NOMO-1 treated with DMSO at 0.1 percent for 48 hours (cell line): Measurements from ENCODE around the gene NUP43.
A peak's percentile ranks its signal among the peaks of the same experiment; 100 is the strongest.
"Not testable (repeated sequence)": the region's sequence is repeated elsewhere in the genome, so short reads cannot be mapped to it uniquely, and the experiment has no call there.

ENCODE experiments used
- DNase-seq: peaks from one replicate; lab custom pipeline; 2025; ENCODE audit not compliant: unreplicated experiment; lab: John Stamatoyannopoulos, UW

Gene NUP43

DNA sequence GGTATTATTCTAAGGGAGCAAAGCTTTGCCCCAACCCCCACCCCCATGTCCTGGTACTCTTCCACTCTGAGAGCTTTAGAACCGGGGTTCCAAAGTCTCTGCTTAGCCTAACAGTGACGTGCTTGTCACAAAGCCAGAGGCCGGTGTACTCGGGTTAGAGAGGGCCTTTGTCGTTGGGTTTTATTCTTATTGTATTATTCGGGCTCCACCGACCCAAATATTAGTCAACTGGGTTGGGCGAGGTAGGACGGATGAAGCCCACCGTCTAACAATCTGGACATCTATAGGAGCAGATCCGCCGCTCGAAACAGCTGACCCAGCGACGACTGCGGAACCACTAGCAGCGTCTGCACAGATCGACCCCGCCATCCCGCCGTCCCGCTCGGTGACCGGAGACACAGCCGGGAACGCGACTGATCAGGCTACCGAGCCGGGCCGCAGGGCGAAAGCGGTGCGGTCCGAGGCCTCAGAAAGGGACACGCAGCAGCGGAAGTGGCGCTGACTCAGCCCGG, 2.8 kb upstream of the NUP43 start:
- DNase-seq: not testable (repeated sequence)

DNA sequence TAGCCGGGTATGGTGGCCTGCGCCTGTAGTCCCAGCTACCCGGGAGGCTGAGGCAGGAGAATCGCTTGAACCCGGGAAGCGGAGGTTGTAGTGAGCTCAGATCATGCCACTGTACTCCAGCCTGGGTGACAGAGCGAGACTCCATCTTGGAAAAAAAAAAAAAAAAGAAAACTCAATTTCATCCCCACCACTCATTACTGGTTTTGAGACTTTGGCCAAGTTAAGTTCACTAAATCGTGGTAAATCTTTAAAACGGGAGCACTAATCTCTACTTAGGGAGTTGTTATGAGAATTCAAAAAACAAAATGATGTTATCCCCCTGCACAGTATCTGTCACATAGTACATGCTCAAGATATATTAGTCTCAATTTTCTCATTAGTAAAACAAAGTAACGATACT, 1.1 kb downstream of the NUP43 start:
- DNase-seq: not testable (repeated sequence)

DNA sequence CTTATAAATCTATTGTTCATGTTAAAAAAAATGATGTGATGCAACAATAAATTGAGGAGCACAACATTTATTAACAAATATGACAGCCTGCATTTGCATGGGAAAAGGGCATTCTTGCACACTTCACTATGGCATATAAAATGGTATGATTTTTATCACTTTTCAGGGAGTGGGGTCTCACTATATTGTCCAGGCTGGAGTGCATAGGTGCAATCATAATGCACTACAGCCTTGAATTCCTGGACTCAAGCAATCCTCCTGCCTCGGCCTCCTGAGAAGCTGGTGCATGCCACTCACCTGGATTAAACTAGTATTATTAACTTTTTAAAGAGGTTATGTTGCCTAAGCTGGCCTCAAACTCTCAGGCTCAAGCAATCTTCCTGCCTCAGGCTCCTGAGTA, 11.4 kb downstream of the NUP43 start:
- no peak for DNase-seq

DNA sequence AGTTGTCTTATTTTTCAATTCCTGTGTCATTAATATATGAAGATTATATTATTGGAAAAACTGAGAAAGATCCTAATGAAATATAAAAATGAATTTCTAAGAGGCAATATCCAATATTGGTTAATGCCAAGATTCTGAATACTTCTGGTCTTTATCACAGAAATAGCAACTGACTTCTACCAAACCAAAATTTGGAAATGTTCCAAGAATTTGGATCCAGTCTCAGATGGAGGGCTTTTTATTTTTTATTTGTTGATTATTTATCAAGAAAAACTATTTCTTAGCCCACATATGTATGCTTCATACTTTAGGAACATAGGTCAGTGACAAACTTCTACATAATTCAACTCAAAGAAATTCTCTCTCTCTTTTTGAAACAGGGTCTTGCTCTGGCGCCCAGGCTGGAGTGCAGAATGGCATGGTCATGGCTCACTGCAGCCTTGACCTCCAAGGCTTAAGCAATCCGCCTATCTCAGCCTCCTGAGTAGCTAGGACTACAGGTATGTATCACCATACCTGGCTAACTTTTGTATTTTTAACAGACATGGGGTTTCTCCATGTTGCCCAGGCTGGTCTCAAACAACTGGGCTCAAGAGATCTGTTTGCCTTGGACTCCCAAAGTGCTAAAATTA, 13.1 kb downstream of the NUP43 start:
- DNase-seq: no peak

DNA sequence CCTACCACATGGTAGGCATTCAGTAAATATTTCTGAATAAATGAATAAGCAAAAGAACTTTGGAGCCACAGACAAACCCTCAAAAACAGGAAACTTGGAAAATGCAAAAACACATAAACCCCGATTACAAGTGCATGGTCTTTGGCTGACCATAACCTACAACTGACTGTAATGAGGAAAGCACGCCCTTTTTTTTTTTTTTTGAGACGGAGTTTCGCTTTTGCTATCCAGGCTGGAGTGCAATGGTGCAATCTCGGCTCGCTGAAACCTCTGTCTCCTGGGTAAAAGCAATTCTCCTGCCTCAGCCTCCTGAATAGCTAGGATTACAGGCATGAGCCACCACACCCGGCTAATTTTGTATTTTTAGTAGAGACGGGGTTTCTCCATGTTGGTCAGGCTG, 16.5 kb downstream of the NUP43 start:
- DNase-seq: peak; percentile 28

DNA sequence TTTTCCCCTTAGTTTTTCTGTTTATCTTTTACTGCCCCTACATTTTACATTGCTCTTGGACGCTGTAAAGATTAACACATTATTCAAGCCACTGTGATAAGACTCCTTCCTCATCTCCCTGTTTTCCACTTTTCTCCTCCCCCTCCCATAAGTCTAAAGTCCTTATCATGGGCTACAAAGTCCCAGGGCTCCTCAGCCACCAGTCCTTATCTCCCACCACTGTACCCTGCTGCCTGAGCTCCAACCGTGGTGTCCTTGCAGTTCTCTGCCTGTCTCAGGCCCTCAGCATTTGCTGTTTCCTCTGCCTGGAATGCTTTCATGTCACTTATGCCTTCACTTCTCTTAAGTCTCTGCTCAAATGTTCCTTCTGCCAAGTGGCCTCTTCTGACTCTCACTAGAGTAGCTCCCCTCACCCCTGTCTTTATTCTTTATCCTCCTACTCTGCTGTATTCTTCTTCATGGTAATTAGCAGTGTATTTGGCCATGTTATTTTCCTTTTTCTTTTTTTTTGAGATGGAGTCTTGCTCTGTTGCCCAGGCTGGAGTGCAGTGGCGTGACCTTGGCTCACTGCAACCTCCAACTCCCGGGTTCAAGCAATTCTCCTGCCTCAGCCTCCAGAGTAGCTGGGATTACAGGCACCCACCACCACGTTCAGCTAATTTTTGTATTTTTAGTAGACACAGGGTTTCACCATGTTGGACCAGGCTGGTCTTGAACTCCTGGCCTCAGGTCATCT, 17.7 kb downstream of the NUP43 start:
- DNase-seq: peak; percentile 29

DNA sequence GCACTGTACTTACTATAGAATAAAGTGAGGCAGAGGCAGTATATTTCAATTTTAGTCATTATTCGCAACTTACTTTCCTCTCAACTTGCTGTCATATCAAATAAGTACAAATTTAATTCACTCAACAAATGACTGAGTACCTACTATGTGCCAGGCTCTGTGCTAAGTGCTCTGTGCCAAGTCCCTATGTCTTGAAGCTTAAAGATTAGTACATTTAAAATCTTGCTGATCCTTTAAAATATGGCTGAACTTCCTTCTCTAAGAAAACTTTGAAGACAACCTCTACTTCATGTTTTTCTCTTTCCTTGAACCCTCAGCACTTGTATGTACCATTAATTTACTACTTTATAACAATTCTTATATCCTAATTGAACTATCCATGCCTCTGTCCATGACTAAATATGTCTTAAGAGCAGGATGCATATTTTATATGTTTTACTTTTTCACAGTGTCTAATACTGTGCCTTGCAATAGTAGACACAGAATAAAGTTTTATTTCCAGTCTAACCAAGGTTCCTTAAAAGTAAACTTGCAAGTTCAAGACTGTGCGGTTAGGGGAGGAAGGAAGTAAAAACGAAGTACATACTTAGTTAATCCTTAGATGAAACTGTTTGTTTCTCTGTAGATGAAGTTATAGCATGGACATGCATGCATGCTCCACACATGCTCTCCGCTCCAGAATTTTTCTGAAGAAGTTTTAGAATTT, 18.4 kb downstream of the NUP43 start:
- DNase-seq: peak; percentile 84

DNA sequence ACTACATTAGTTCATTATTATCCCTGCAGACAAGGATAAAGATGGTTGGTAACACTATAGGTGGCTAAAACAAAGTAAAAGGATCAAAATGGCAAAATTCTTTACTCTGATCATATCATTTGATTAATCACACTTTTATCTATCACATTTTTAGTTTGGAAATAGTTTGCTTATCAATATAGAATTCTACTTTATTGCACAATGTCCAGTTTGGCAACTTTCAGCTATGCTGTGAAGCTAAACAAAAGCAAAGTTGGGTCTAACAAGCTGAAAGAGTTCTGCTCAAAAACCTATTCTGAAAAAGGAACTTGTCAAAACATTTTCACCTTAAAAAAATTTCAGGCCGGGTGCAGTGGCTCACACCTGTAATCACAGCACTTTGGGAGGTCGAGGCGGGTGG, 20.5 kb downstream of the NUP43 start:
- no peak for DNase-seq

DNA sequence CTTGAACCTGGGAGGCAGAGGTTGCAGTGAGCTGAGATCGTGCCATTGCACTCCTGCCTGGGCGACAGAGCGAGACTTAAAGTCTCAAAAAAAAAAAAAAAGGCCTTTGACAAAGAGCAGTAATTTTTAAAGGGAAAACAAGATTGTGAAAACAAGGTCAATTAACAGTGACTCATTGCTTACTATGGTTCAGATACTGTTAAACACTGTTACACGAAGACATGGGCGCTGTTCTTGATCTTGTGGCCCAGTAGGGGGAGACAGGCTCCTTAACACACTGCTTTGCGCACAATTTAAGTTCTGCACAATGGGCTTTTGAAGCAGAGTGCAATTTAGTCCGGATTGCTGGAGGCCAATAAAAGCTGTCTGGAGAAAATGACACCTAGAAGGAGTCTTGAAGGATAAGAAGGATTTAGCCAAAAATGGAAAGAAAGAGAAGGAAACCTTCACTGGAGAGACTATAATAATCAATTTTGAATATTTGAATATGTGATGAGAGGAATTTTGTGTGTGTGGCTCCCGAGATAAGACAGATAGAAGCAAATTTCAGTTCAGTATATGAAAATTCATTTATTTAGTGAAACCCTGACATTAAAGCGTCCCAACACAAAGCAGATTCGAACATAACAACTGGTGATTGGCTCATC, 22.4 kb downstream of the NUP43 start:
- peak; percentile 93 for DNase-seq

DNA sequence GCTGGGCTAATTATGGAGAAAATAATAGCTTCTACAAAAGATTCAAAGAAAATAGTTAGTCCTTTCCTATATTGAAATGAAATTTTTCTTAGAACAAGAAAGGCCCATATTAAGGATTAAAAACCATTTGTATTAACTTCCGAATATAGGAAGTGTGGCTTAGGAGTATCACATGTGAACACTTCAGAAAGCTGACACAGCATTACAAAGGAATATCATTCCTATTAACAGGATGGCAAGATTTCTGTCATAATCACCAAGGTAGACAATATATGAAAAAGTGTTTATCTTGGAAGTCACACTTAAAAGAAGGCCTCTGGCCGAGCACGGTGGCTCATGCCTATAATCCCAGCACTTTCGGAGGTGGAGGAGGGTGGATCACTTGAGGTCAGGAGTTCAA, 23.1 kb downstream of the NUP43 start:
- no peak for DNase-seq

DNA sequence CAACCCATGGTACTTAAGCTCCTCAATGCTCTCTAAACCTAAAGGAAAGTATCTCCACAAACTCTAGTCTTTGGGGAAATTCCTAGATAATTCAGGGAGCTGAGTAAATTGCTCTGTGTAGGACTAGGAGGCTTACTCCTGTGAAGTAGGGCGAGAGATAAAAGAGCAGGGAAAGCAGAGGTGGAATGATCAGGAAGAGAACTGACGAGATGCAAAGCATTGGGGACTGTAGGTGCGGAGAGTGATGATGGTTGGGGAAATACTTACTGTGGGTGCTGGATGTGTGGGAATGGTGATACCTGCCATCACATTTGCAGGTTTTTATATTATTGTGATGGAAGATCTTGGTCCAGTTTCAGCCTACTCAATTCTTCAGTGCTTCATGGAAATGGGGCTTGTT, 26.8 kb downstream of the NUP43 start:
- DNase-seq: no peak

DNA sequence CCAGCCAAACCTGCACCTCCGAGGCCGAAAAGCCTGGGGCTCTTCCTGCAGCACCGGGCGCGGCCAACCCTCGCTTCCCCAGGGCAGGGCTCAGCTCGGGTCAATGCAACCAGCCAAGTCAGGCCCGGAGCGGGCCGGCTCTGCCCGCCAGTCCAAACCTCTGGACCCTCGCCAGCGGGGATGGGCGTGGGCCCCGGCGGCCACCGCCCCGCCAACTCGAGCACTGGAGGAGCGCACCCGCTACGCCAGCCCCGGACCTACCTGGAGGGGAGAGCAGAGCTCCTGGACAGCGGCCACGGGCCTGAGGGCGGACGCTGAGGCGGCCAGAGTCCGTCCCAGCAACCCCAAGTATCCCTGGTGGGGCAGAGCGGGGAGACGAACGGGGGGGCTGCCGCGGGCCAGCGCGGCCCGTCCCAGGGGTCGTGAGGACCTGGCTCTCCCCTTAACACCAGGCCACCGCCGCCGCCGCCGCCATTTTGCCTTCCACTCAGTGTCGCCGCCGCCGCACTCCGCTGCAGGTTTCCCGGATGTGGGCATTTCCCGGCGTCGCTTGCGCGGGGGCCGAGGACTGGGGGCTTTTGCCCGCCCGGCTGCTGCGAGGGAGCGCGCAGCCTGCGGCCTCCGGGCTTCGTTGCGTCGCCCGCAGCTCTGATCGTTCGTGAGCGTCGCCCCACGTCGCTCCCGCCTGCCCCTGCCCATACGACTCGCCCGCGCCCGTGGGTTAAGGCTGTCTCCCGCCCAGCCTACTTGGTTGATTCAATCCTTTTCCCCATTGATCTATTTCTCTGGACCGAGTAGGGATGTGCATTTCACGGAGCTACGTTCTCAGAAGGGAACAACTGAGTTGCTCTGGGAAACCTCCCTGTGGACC, 28.5 kb downstream of the NUP43 start, which contains the start of gene LATS1:
Gene LATS1 (minus strand): TSS at position 514 of the 871 bp plus-strand sequence. CDS start 15,975 bp downstream, outside the sequence.
- DNase-seq: peak; percentile 80

DNA sequence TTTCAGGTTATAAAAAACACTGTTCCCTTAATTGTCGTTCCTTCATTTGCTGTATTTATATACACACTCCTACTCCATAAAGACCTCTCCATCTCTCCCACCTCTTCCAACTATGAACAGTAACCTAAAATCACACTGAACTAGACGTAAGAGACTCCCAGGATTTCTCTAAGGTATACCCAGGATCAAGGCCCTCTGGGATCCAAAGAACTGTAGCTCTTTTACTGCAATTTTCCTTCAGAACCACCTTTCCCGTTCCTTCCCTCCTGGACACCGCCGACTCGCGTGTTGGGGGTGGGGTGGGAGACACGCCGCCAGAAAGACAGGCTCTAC, 29.1 kb downstream of the NUP43 start:
- peak; percentile 17 for DNase-seq

DNA sequence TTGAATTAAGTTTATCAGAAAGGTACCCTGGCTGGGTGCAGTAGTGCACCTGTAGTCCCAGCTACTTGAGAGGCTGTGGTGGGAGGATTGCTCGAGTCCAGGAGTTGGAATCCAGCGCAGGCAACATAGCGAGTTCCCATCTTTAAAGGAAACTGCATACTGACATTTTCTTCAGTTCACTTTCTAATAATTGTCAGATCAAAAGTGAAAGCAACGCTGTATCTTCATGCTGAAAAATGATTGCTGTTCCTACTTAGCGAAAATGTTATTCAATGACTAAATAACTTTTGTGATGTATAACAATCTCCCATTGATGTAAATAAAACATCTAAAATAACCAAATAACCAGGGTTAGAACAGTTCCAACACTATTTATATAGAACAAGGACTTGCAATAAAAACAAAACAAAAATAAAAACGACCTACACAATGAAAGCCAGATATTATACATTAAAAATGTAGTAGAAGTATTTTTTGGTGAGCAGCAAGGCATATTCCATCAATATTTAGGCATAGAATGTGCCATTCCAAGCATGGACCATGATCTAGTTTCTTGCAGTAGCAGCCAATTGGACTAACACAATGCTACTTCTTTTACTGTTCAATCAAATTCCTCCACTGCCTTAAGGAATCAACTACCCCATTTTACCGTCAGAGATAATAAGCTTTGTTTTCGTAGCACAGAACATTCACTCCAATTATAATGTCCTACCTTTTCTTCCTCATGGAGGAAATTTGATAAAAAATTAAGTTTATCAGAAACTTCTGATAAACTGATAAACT, 30.0 kb downstream of the NUP43 start:
- DNase-seq: no peak

DNA sequence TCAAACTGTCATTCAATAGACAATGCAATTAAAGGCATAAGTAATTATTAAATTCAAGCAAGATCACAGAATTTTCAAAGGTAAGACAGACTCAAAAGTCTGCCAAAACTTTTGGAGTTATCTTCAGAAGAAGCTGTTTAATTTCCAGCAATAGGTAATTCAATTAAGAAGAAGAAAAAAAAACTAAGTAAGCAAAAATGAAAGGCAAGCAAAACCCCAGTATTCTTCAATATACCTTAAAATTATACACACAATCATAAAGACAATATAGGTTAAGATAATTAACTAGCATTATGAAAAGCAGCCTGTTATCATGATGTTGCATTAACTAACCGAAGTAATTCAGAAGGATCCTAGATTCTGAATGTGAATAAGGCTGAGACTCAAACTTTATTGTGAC, 31.9 kb downstream of the NUP43 start:
- no peak for DNase-seq

DNA sequence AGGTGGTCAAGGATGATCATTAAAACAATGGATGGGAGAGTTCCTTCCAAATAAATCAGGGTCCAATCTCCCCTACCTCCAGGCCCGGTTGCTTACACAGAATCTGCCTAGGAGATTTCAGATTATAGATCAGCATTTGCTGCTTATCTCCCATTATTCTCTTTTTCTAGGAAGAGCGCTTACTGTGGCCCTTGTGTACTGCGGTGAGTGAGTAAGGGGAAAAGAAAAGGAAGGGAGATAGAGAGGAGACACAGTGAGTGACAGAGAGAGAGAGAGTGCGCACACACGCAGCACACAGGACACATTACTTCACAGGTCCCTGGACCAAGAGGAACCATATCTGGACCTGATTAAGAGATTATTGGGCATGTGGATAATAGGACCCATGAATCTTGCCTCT, 34.6 kb downstream of the NUP43 start:
- no peak for DNase-seq

DNA sequence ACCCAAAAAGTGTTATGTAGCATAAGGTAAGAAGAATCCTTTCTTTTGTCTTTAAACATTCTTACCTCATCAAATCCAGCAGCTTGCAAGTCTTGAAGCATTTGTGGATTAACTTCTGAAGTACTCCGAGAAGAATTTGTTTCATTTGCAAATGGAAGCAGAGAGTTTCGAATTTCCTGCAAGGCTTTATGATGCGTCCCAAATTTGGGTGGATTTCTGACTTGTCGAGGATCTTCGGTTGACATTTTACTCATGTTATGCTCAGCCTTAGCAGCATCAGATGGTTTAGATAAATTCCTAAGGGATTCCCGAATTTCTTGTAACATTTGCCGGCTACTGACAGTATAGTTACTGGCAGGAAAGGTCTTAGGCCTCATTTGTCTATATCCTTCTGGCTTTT, 44.6 kb downstream of the NUP43 start:
- DNase-seq: no peak

DNA sequence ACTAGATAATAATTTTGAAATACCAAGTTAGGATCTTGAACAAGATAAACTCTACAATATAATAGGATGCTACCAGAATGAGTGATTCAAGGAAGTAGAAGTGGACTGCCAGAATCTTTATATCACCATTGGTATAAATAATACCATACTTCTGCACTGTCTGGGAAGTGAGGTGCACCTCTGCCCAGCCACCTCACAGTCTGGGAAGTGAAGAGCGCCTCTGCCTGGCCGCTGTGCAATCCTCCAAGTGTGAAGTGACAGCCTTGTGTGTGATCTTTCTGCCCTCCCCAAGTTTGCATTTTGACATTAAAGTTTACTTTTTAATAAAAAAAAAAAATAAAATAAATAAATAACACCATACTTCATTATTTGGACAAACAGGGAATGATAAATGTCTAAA, 47.2 kb downstream of the NUP43 start:
- DNase-seq: no peak

DNA sequence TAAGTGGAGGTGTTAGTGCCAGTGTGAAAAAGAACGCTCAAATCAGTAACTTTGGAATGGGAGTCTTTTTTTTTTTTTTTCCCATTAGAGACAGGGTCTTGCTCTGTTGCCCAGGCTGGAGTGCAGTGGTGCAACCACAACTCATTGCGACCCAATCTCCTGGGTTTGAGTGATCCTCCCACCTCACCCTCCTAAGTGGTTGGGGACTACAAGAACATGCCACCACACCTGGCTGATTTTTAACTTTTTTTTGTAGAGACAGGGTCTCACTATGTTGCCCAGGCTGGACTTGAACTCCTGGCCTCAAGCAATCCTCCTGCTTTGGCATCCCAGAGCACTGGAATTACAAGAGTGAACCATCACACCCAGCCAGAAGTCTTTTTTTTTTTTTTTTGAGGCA, 48.2 kb downstream of the NUP43 start:
- no peak for DNase-seq

DNA sequence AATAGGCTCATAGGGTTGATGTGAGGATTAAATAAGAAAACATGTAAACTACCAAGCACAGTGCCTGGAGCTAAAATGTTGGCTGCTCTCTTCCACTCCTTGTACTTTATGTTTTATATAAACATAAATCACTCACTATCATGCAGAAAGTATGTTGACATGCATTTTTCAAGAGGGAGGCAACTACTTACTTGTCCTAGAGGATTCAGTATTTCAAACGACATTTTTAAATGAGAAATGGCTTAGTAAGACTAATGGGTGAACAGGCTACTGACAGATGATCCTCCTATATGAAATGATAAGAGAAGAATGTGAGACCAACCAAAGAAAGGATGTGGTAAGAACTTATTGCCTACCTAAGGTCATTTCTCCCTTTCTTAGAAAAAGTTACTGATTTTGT, 49.4 kb downstream of the NUP43 start:
- no peak for DNase-seq
